Esophagus muscularis mucosa (tissue), 4 donors: ENCODE results near the gene PTPN14. TPM values are rescaled to one million over a fixed set of nuclear protein-coding genes. Genes with fewer than 3 reads are reported as not detected.

Source experiments
- DNase-seq: peaks from one replicate; pipeline ENCODE4 v3.0.0-alpha.2; 2017; ENCODE audit errors: extremely low spot score
- H3K27ac ChIP-seq, 4 donors: fragments of 200-600 bp; sonication (generic); replicated peaks in 1 of 4; 1 replicate in 3 of 4; 2 replicates in 1 of 4; pipeline ENCODE4 v1.5.1; 2016 to 2019; ENCODE audit warnings: mild to moderate bottlenecking in 1 of 4
- H3K27me3 ChIP-seq, 4 donors: fragments of 200-600 bp; sonication (generic); one replicate each; pipeline versions ENCODE4 v1.5.1 to v1.6.0; 2016 to 2019
- H3K36me3 ChIP-seq, 4 donors: fragments of 200-600 bp; sonication (generic); one replicate each; pipeline ENCODE4 v1.5.1; 2016 to 2019
- H3K4me1 ChIP-seq, 4 donors: fragments of 200-600 bp; sonication (generic); one replicate each; pipeline ENCODE4 v1.5.1; 2016 to 2019
- H3K4me3 ChIP-seq, 4 donors: fragments of 200-600 bp; sonication (generic); 1 replicate in 2 of 4; 2 replicates in 2 of 4; pipeline ENCODE4 v1.5.1; 2016 to 2019; ENCODE audit warnings: mild to moderate bottlenecking in 4 of 4, moderate library complexity in 1 of 4
- H3K9me3 ChIP-seq, 4 donors: fragments of 200-600 bp; sonication (generic); 1 replicate in 3 of 4; 2 replicates in 1 of 4; pipeline ENCODE4 v1.5.1; 2016 to 2019
- EP300 ChIP-seq: sonication (generic); formaldehyde crosslinking; IDR thresholded peaks from one replicate; pipeline ENCODE4 v1.6.1; 2017; ENCODE audit warnings: antibody characterized with exemption
- POLR2A ChIP-seq: fragments of 450-650 bp; IDR thresholded peaks from one replicate; pipeline ENCODE4 v1.6.1; 2017; ENCODE audit warnings: antibody characterized with exemption, moderate library complexity, mild to moderate bottlenecking, low read depth
- POLR2AphosphoS5 ChIP-seq, 2 donors: sonication (generic); formaldehyde crosslinking; IDR thresholded peaks; one replicate each; pipeline ENCODE4 v1.6.1; 2017; ENCODE audit warnings: antibody characterized with exemption in 2 of 2
- WGBS: methylation state at CpG from one replicate; pipeline ENCODE4 v1.1.5; 2018; 5-methylcytosine and 5-hydroxymethylcytosine counted together
- intact Hi-C: fragments of 100-400 bp; cut with DNase I; formaldehyde crosslinking; loops from one replicate; pipeline ENCODE4 v1.15.1; 2023
- total RNA-seq, 4 donors: library from RNA; depleted of rRNA; stranded (reverse); fragments of >200 nt; gene quantifications; one replicate each; pipeline versions ENCODE4 v1.1.0 to v1.2.1, GENCODE V29; 2016
- TF ChIP-seq, protein P1 (sequence below), 3 experiments: fragments of 200-600 bp in 2 of 3; fragments of 450-650 bp in 1 of 3; sonication (generic) in 2 of 3; IDR thresholded peaks; one replicate each; pipeline ENCODE4 v1.5.1; 2017 to 2019; ENCODE audit warnings: antibody characterized with exemption in 3 of 3, mild to moderate bottlenecking in 2 of 3, moderate library complexity in 1 of 3

PTPN14 gene
- total RNA-seq, 4 donors from 2014 or later = 48.5 to 108 (median 69.1) TPM

GRCh38 chr1:214545293-214545692 is 6.1 kb downstream of the PTPN14 start:
- H3K4me3 ChIP-seq = no peak overlapping the region
- peaks cover 46 to 95% (median 80%) of the 10 kb centered on the region in 4 donors for H3K4me1 ChIP-seq
- H3K9me3 ChIP-seq = no peaks in the 10 kb centered on the region
- TF ChIP-seq POLR2AphosphoS5 (IDR thresholded peaks at IDR 0.05) (no peak), POLR2A (no peak), EP300 (no peak)
- TF ChIP-seq, protein P1, sequence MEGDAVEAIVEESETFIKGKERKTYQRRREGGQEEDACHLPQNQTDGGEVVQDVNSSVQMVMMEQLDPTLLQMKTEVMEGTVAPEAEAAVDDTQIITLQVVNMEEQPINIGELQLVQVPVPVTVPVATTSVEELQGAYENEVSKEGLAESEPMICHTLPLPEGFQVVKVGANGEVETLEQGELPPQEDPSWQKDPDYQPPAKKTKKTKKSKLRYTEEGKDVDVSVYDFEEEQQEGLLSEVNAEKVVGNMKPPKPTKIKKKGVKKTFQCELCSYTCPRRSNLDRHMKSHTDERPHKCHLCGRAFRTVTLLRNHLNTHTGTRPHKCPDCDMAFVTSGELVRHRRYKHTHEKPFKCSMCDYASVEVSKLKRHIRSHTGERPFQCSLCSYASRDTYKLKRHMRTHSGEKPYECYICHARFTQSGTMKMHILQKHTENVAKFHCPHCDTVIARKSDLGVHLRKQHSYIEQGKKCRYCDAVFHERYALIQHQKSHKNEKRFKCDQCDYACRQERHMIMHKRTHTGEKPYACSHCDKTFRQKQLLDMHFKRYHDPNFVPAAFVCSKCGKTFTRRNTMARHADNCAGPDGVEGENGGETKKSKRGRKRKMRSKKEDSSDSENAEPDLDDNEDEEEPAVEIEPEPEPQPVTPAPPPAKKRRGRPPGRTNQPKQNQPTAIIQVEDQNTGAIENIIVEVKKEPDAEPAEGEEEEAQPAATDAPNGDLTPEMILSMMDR (IDR thresholded peaks at IDR 0.05) = no peak
- no peak for DNase-seq
- intact Hi-C loops = no loop called here
- 63% methylated on average over 2 of the region's 2 CpGs for WGBS
- no peaks in the 10 kb centered on the region for H3K36me3 ChIP-seq
- H3K27ac ChIP-seq = no peak overlapping the region
- no peaks in the 10 kb centered on the region for H3K27me3 ChIP-seq

GRCh38 chr1:214544791-214545190 is 6.6 kb downstream of the PTPN14 start:
- no peak overlapping the region for H3K4me3 ChIP-seq
- WGBS = 92% methylated on average over 1 of the region's 1 CpG
- peaks cover 46 to 95% (median 81%) of the 10 kb centered on the region in 4 donors for H3K4me1 ChIP-seq
- no peaks in the 10 kb centered on the region for H3K9me3 ChIP-seq
- no peaks in the 10 kb centered on the region for H3K27me3 ChIP-seq
- no peak overlapping the region for H3K27ac ChIP-seq
- intact Hi-C loops = no loop called here
- DNase-seq = no peak
- H3K36me3 ChIP-seq = no peaks in the 10 kb centered on the region
- TF ChIP-seq EP300 (no peak), POLR2A (no peak), POLR2AphosphoS5 (IDR thresholded peaks at IDR 0.05) (no peak)
- TF ChIP-seq, protein P1 (IDR thresholded peaks at IDR 0.05) = no peak

- intact Hi-C loops = no loop called here
- WGBS = 64% methylated on average over 11 of the region's 11 CpGs
- Histone ChIP-seq H3K27ac (peak overlapping the region; percentile 61 to 73 (median 69)), H3K9me3 (no peaks in the 10 kb centered on the region), H3K36me3 (no peaks in the 10 kb centered on the region), H3K27me3 (no peaks in the 10 kb centered on the region), H3K4me3 (no peak overlapping the region), H3K4me1 (peaks cover 41 to 95% (median 81%) of the 10 kb centered on the region in 4 donors)
- DNase-seq = no peak
- no peak for TF ChIP-seq POLR2A
- TF ChIP-seq, protein P1 (IDR thresholded peaks at IDR 0.05) = no peak
- no peak for TF ChIP-seq EP300
- no peak for TF ChIP-seq POLR2AphosphoS5 (IDR thresholded peaks at IDR 0.05)
These were observed 8.9 kb downstream of the PTPN14 start for GRCh38 chr1:214542275-214543199.

GRCh38 chr1:214541693-214542092 is 9.7 kb downstream of the PTPN14 start:
- TF ChIP-seq POLR2AphosphoS5 (IDR thresholded peaks at IDR 0.05) (no peak), EP300 (no peak), POLR2A (no peak)
- TF ChIP-seq, protein P1 (IDR thresholded peaks at IDR 0.05) = no peak
- Histone ChIP-seq H3K27me3 (no peaks in the 10 kb centered on the region), H3K4me3 (no peak overlapping the region), H3K27ac (peak overlapping the region; percentile 61 to 73 (median 69)), H3K9me3 (no peaks in the 10 kb centered on the region), H3K36me3 (no peaks in the 10 kb centered on the region), H3K4me1 (peaks cover 40 to 95% (median 81%) of the 10 kb centered on the region in 4 donors)
- 45% methylated on average over 2 of the region's 2 CpGs for WGBS
- no peak for DNase-seq
- intact Hi-C loops = no loop called here
